ENCODE results near the gene TRERF1.

Gene TRERF1

GRCh38 chr6:42230345-42231321 lies 221.1 kb downstream of the TRERF1 start:
- Histone ChIP-seq H3K27ac (ENCODE audit: low read depth in 2 of 2, low read length in 2 of 2) (no peak overlapping the region), H3K4me3 (ENCODE audit: low read length in 2 of 2) (no peak overlapping the region), H3K27me3 (ENCODE audit: control insufficient read depth in 2 of 2, insufficient read depth in 2 of 2, low read length in 2 of 2) (no peaks in the 10 kb centered on the region), H3K4me1 (ENCODE audit: control insufficient read depth in 2 of 2, insufficient read depth in 2 of 2, low read length in 2 of 2) (peaks cover 11 to 19% of the 10 kb centered on the region in 2 donors), H3K9me3 (ENCODE audit: control insufficient read depth in 2 of 2, low read length in 2 of 2) (no peaks in the 10 kb centered on the region), H3K36me3 (ENCODE audit: control insufficient read depth in 2 of 2, insufficient read depth in 2 of 2, low read length in 2 of 2) (peaks cover 6 to 12% of the 10 kb centered on the region in 2 donors), H3K9ac (ENCODE audit: low read depth in 1 of 2, low read length in 2 of 2) (no peak overlapping the region)

- Histone ChIP-seq H3K27me3 (ENCODE audit: control insufficient read depth in 2 of 2, insufficient read depth in 2 of 2, low read length in 2 of 2) (no peaks in the 10 kb centered on the region), H3K4me1 (ENCODE audit: control insufficient read depth in 2 of 2, insufficient read depth in 2 of 2, low read length in 2 of 2) (peaks cover 11 to 24% of the 10 kb centered on the region in 2 donors), H3K27ac (ENCODE audit: low read depth in 2 of 2, low read length in 2 of 2) (no peak overlapping the region), H3K4me3 (ENCODE audit: low read length in 2 of 2) (no peak overlapping the region), H3K9ac (ENCODE audit: low read depth in 1 of 2, low read length in 2 of 2) (no peak overlapping the region), H3K9me3 (ENCODE audit: control insufficient read depth in 2 of 2, low read length in 2 of 2) (no peaks in the 10 kb centered on the region), H3K36me3 (ENCODE audit: control insufficient read depth in 2 of 2, insufficient read depth in 2 of 2, low read length in 2 of 2) (peaks cover 6 to 12% of the 10 kb centered on the region in 2 donors)
Measured at GRCh38 chr6:42229506-42230119, 222.1 kb downstream of the TRERF1 start.

- Histone ChIP-seq H3K4me1 (ENCODE audit: control insufficient read depth in 2 of 2, insufficient read depth in 2 of 2, low read length in 2 of 2) (peaks cover 14 to 29% of the 10 kb centered on the region in 2 donors), H3K9ac (ENCODE audit: low read depth in 1 of 2, low read length in 2 of 2) (no peak overlapping the region), H3K27ac (ENCODE audit: low read depth in 2 of 2, low read length in 2 of 2) (no peak overlapping the region), H3K27me3 (ENCODE audit: control insufficient read depth in 2 of 2, insufficient read depth in 2 of 2, low read length in 2 of 2) (no peaks in the 10 kb centered on the region), H3K4me3 (ENCODE audit: low read length in 2 of 2) (no peak overlapping the region), H3K9me3 (ENCODE audit: control insufficient read depth in 2 of 2, low read length in 2 of 2) (no peaks in the 10 kb centered on the region), H3K36me3 (ENCODE audit: control insufficient read depth in 2 of 2, insufficient read depth in 2 of 2, low read length in 2 of 2) (peaks cover 6 to 12% of the 10 kb centered on the region in 2 donors)
Measured at GRCh38 chr6:42228305-42228704, 223.4 kb downstream of the TRERF1 start.

GRCh38 chr6:42227173-42227850 lies 224.4 kb downstream of the TRERF1 start:
- H3K36me3 ChIP-seq (ENCODE audit: control insufficient read depth in 2 of 2, insufficient read depth in 2 of 2, low read length in 2 of 2): peaks cover 3 to 8% of the 10 kb centered on the region in 2 donors
- H3K27me3 ChIP-seq (ENCODE audit: control insufficient read depth in 2 of 2, insufficient read depth in 2 of 2, low read length in 2 of 2): no peaks in the 10 kb centered on the region
- peak overlapping the region; percentile 74 to 84 for H3K27ac ChIP-seq (ENCODE audit: low read depth in 2 of 2, low read length in 2 of 2)
- H3K4me3 ChIP-seq (ENCODE audit: low read length in 2 of 2): peak overlapping the region; percentile 34 to 58
- H3K9ac ChIP-seq (ENCODE audit: low read depth in 1 of 2, low read length in 2 of 2): peak overlapping the region; percentile 7 to 49
- H3K4me1 ChIP-seq (ENCODE audit: control insufficient read depth in 2 of 2, insufficient read depth in 2 of 2, low read length in 2 of 2): peaks cover 14 to 29% of the 10 kb centered on the region in 2 donors
- H3K9me3 ChIP-seq (ENCODE audit: control insufficient read depth in 2 of 2, low read length in 2 of 2): no peaks in the 10 kb centered on the region

- Histone ChIP-seq H3K4me3 (ENCODE audit: low read length in 2 of 2) (peak overlapping the region; percentile 34 to 58), H3K27ac (ENCODE audit: low read depth in 2 of 2, low read length in 2 of 2) (peak overlapping the region; percentile 74 to 84), H3K27me3 (ENCODE audit: control insufficient read depth in 2 of 2, insufficient read depth in 2 of 2, low read length in 2 of 2) (no peaks in the 10 kb centered on the region), H3K4me1 (ENCODE audit: control insufficient read depth in 2 of 2, insufficient read depth in 2 of 2, low read length in 2 of 2) (peaks cover 14 to 29% of the 10 kb centered on the region in 2 donors), H3K9ac (ENCODE audit: low read depth in 1 of 2, low read length in 2 of 2) (peak overlapping the region; percentile 3 to 49), H3K9me3 (ENCODE audit: control insufficient read depth in 2 of 2, low read length in 2 of 2) (no peaks in the 10 kb centered on the region), H3K36me3 (ENCODE audit: control insufficient read depth in 2 of 2, insufficient read depth in 2 of 2, low read length in 2 of 2) (peaks cover 0 to 8% of the 10 kb centered on the region in 2 donors)
Measured at GRCh38 chr6:42226645-42227143, 225.0 kb downstream of the TRERF1 start.

GRCh38 chr6:42226161-42226611 lies 225.5 kb downstream of the TRERF1 start:
- no peaks in the 10 kb centered on the region for H3K9me3 ChIP-seq (ENCODE audit: control insufficient read depth in 2 of 2, low read length in 2 of 2)
- H3K4me1 ChIP-seq (ENCODE audit: control insufficient read depth in 2 of 2, insufficient read depth in 2 of 2, low read length in 2 of 2): peaks cover 14 to 29% of the 10 kb centered on the region in 2 donors
- no peaks in the 10 kb centered on the region for H3K27me3 ChIP-seq (ENCODE audit: control insufficient read depth in 2 of 2, insufficient read depth in 2 of 2, low read length in 2 of 2)
- peak overlapping the region; percentile 74 to 84 for H3K27ac ChIP-seq (ENCODE audit: low read depth in 2 of 2, low read length in 2 of 2)
- peaks cover 0 to 3% of the 10 kb centered on the region in 2 donors for H3K36me3 ChIP-seq (ENCODE audit: control insufficient read depth in 2 of 2, insufficient read depth in 2 of 2, low read length in 2 of 2)
- H3K9ac ChIP-seq (ENCODE audit: low read depth in 1 of 2, low read length in 2 of 2): peak overlapping the region; percentile 3 to 49
- H3K4me3 ChIP-seq (ENCODE audit: low read length in 2 of 2): peak overlapping the region in 1 of 2 donors; percentile 34

- Histone ChIP-seq H3K9me3 (ENCODE audit: control insufficient read depth in 2 of 2, low read length in 2 of 2) (no peaks in the 10 kb centered on the region), H3K4me1 (ENCODE audit: control insufficient read depth in 2 of 2, insufficient read depth in 2 of 2, low read length in 2 of 2) (peaks cover 14 to 29% of the 10 kb centered on the region in 2 donors), H3K36me3 (ENCODE audit: control insufficient read depth in 2 of 2, insufficient read depth in 2 of 2, low read length in 2 of 2) (peaks cover 0 to 3% of the 10 kb centered on the region in 2 donors), H3K27ac (ENCODE audit: low read depth in 2 of 2, low read length in 2 of 2) (no peak overlapping the region), H3K9ac (ENCODE audit: low read depth in 1 of 2, low read length in 2 of 2) (no peak overlapping the region), H3K4me3 (ENCODE audit: low read length in 2 of 2) (no peak overlapping the region), H3K27me3 (ENCODE audit: control insufficient read depth in 2 of 2, insufficient read depth in 2 of 2, low read length in 2 of 2) (no peaks in the 10 kb centered on the region)
Measured at GRCh38 chr6:42225419-42225818, 226.3 kb downstream of the TRERF1 start.

GRCh38 chr6:42225029-42225339 lies 226.7 kb downstream of the TRERF1 start:
- peak overlapping the region in 1 of 2 donors; percentile 1 for H3K27ac ChIP-seq (ENCODE audit: low read depth in 2 of 2, low read length in 2 of 2)

GRCh38 chr6:42224222-42225028 lies 227.3 kb downstream of the TRERF1 start:
- Histone ChIP-seq H3K27me3 (ENCODE audit: control insufficient read depth in 2 of 2, insufficient read depth in 2 of 2, low read length in 2 of 2) (no peaks in the 10 kb centered on the region), H3K36me3 (ENCODE audit: control insufficient read depth in 2 of 2, insufficient read depth in 2 of 2, low read length in 2 of 2) (peaks cover 0 to 3% of the 10 kb centered on the region in 2 donors), H3K27ac (ENCODE audit: low read depth in 2 of 2, low read length in 2 of 2) (peak overlapping the region in 1 of 2 donors; percentile 1), H3K4me3 (ENCODE audit: low read length in 2 of 2) (peak overlapping the region in 1 of 2 donors; percentile 14), H3K4me1 (ENCODE audit: control insufficient read depth in 2 of 2, insufficient read depth in 2 of 2, low read length in 2 of 2) (peaks cover 14 to 29% of the 10 kb centered on the region in 2 donors), H3K9ac (ENCODE audit: low read depth in 1 of 2, low read length in 2 of 2) (no peak overlapping the region), H3K9me3 (ENCODE audit: control insufficient read depth in 2 of 2, low read length in 2 of 2) (no peaks in the 10 kb centered on the region)

More at GRCh38 chr6:42225029-42225339, 226.7 kb downstream of the TRERF1 start:
- Histone ChIP-seq H3K27me3 (ENCODE audit: control insufficient read depth in 2 of 2, insufficient read depth in 2 of 2, low read length in 2 of 2) (no peaks in the 10 kb centered on the region), H3K9ac (ENCODE audit: low read depth in 1 of 2, low read length in 2 of 2) (no peak overlapping the region), H3K4me3 (ENCODE audit: low read length in 2 of 2) (no peak overlapping the region), H3K9me3 (ENCODE audit: control insufficient read depth in 2 of 2, low read length in 2 of 2) (no peaks in the 10 kb centered on the region), H3K36me3 (ENCODE audit: control insufficient read depth in 2 of 2, insufficient read depth in 2 of 2, low read length in 2 of 2) (peaks cover 0 to 3% of the 10 kb centered on the region in 2 donors), H3K4me1 (ENCODE audit: control insufficient read depth in 2 of 2, insufficient read depth in 2 of 2, low read length in 2 of 2) (peaks cover 14 to 29% of the 10 kb centered on the region in 2 donors)
